GM06990 (cell line): ENCODE results near the gene ANKLE1.
"Not testable (repeated sequence)": the region's sequence is repeated elsewhere in the genome, so short reads cannot be mapped to it uniquely, and the experiment has no call there.

Experiments used
- DNase-seq: peaks from one replicate; pipeline ENCODE4 v3.0.0-alpha.2; 2011; ENCODE audit not compliant: insufficient read length; ENCODE audit errors: extremely low read depth
- H3K27me3 ChIP-seq: replicated peaks from 2 replicates; pipeline ENCODE4 v1.6.0; 2011; ENCODE audit warnings: low read length; ENCODE audit not compliant: control insufficient read depth, insufficient read depth
- H3K36me3 ChIP-seq: 2 replicates; pipeline ENCODE4 v1.5.1; 2011; ENCODE audit warnings: low read length; ENCODE audit not compliant: control insufficient read depth, insufficient read depth
- H3K4me3 ChIP-seq: replicated peaks from 2 replicates; pipeline ENCODE4 v1.5.1; 2011; ENCODE audit warnings: low read depth, mild to moderate bottlenecking, control low read depth, low read length
- CTCF ChIP-seq: IDR thresholded peaks from 2 replicates; pipeline ENCODE4 v1.5.1; 2011; ENCODE audit warnings: low read length, control low read depth, mild to moderate bottlenecking, inconsistent platforms; ENCODE audit not compliant: insufficient read depth, poor library complexity, severe bottlenecking

The ANKLE1 gene

GRCh38 chr19:17294051-17294891 is 12.6 kb downstream of the ANKLE1 start:
- no peaks in the 10 kb centered on the region for H3K36me3 ChIP-seq
- H3K27me3 ChIP-seq: no peaks in the 10 kb centered on the region
- no peak overlapping the region for H3K4me3 ChIP-seq
- no peak for TF ChIP-seq CTCF
- DNase-seq: peak; percentile 77

GRCh38 chr19:17295551-17295950 is 13.8 kb downstream of the ANKLE1 start:
- not testable (repeated sequence) for H3K4me3 ChIP-seq, H3K27me3 ChIP-seq, H3K36me3 ChIP-seq, DNase-seq

- no peaks in the 10 kb centered on the region for H3K27me3 ChIP-seq
- no peak for TF ChIP-seq CTCF
- H3K36me3 ChIP-seq: no peaks in the 10 kb centered on the region
- DNase-seq: no peak
- H3K4me3 ChIP-seq: no peak overlapping the region
These were observed 14.6 kb downstream of the ANKLE1 start for GRCh38 chr19:17296273-17296672.

GRCh38 chr19:17296976-17297375 is 15.3 kb downstream of the ANKLE1 start:
- TF ChIP-seq CTCF: no peak
- Histone ChIP-seq H3K4me3 (no peak overlapping the region), H3K36me3 (peaks cover 2% of the 10 kb centered on the region; the same call in 1 of the 2 replicates), H3K27me3 (no peaks in the 10 kb centered on the region)
- no peak for DNase-seq

- no peak overlapping the region for H3K4me3 ChIP-seq
- H3K36me3 ChIP-seq: peaks cover 2% of the 10 kb centered on the region; the same call in 1 of the 2 replicates
- no peak for TF ChIP-seq CTCF
- H3K27me3 ChIP-seq: no peaks in the 10 kb centered on the region
- DNase-seq: no peak
These were observed 19.4 kb downstream of the ANKLE1 start for GRCh38 chr19:17300992-17301619.

GRCh38 chr19:17302391-17303166 is 20.9 kb downstream of the ANKLE1 start:
- Histone ChIP-seq H3K27me3 (no peaks in the 10 kb centered on the region), H3K4me3 (peak overlapping the region; percentile 80), H3K36me3 (peaks cover 2% of the 10 kb centered on the region; the same call in 1 of the 2 replicates)
- TF ChIP-seq CTCF: no peak
- DNase-seq: no peak
